Ascending aorta (tissue), 2 donors: ENCODE results near the gene UBAC2. TPM values are rescaled to one million over a fixed set of nuclear protein-coding genes. Genes with fewer than 3 reads are reported as not detected.

Experiments
- DNase-seq, 2 donors: peaks; one replicate each; pipeline ENCODE4 v3.0.0-alpha.2; 2019; ENCODE audit warnings: low spot score in 2 of 2
- H3K27ac ChIP-seq, 2 donors: fragments of 200-600 bp; sonication (generic); one replicate each; pipeline ENCODE4 v1.5.1; 2016 to 2017; ENCODE audit warnings: mild to moderate bottlenecking in 1 of 2
- H3K27me3 ChIP-seq: fragments of 200-600 bp; sonication (generic); one replicate; pipeline ENCODE4 v1.5.1; 2017
- H3K36me3 ChIP-seq, 2 donors: fragments of 200-600 bp; sonication (generic); one replicate each; pipeline ENCODE4 v1.5.1; 2016
- H3K4me1 ChIP-seq, 2 donors: fragments of 200-600 bp; sonication (generic); one replicate each; pipeline ENCODE4 v1.5.1; 2016 to 2017; ENCODE audit warnings: mild to moderate bottlenecking in 1 of 2
- H3K4me3 ChIP-seq, 2 donors: fragments of 200-600 bp; sonication (generic); one replicate each; pipeline ENCODE4 v1.5.1; 2016 to 2017; ENCODE audit warnings: mild to moderate bottlenecking in 1 of 2
- H3K9me3 ChIP-seq, 2 donors: fragments of 200-600 bp; sonication (generic); one replicate each; pipeline ENCODE4 v1.5.1; 2016
- intact Hi-C: fragments of 100-400 bp; cut with DNase I; formaldehyde crosslinking; loops from one replicate; pipeline ENCODE4 v1.15.1; 2023
- total RNA-seq: library from RNA; depleted of rRNA; stranded (reverse); fragments of >200 nt; gene quantifications from one replicate; pipeline ENCODE4 v1.1.0, GENCODE V29; 2016
- TF ChIP-seq, protein P1 (sequence below), 3 experiments: fragments of 200-600 bp in 2 of 3; fragments of 450-650 bp in 1 of 3; sonication (generic) in 2 of 3; IDR thresholded peaks; one replicate each; pipeline ENCODE4 v1.5.1; 2016 to 2019; ENCODE audit warnings: antibody characterized with exemption in 3 of 3, mild to moderate bottlenecking in 1 of 3, moderate library complexity in 1 of 3

Gene UBAC2
- total RNA-seq, 1 donor from 2014 or later = 67.8 TPM

- Histone ChIP-seq H3K27ac (no peak overlapping the region), H3K4me1 (no peaks in the 10 kb centered on the region), H3K4me3 (no peak overlapping the region), H3K27me3 (no peaks in the 10 kb centered on the region), H3K9me3 (no peaks in the 10 kb centered on the region), H3K36me3 (no peaks in the 10 kb centered on the region)
- TF ChIP-seq, protein P1, sequence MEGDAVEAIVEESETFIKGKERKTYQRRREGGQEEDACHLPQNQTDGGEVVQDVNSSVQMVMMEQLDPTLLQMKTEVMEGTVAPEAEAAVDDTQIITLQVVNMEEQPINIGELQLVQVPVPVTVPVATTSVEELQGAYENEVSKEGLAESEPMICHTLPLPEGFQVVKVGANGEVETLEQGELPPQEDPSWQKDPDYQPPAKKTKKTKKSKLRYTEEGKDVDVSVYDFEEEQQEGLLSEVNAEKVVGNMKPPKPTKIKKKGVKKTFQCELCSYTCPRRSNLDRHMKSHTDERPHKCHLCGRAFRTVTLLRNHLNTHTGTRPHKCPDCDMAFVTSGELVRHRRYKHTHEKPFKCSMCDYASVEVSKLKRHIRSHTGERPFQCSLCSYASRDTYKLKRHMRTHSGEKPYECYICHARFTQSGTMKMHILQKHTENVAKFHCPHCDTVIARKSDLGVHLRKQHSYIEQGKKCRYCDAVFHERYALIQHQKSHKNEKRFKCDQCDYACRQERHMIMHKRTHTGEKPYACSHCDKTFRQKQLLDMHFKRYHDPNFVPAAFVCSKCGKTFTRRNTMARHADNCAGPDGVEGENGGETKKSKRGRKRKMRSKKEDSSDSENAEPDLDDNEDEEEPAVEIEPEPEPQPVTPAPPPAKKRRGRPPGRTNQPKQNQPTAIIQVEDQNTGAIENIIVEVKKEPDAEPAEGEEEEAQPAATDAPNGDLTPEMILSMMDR (IDR thresholded peaks at IDR 0.05) = no peak
- DNase-seq = no peak
- intact Hi-C loops = loop anchor here (1.0 kb wide), 1 partner anchor 91 kb away; no protein-coding TSS in a partner anchor
These were observed 66.2 kb downstream of the UBAC2 start for GRCh38 chr13:99266827-99267226.

- Histone ChIP-seq H3K4me1 (no peaks in the 10 kb centered on the region), H3K36me3 (no peaks in the 10 kb centered on the region)
- no peak for DNase-seq
These were observed 67.3 kb downstream of the UBAC2 start for GRCh38 chr13:99267927-99268326.

GRCh38 chr13:99268822-99269221 lies 68.2 kb downstream of the UBAC2 start:
- Histone ChIP-seq H3K27me3 (no peaks in the 10 kb centered on the region), H3K27ac (no peak overlapping the region), H3K4me3 (no peak overlapping the region), H3K4me1 (no peaks in the 10 kb centered on the region), H3K9me3 (no peaks in the 10 kb centered on the region), H3K36me3 (no peaks in the 10 kb centered on the region)
- TF ChIP-seq, protein P1 (IDR thresholded peaks at IDR 0.05) = no peak
- intact Hi-C loops = loop anchor here (2.0 kb wide), 1 partner anchor 168 kb away; no protein-coding TSS in a partner anchor
- no peak for DNase-seq

More at GRCh38 chr13:99267927-99268326, 67.3 kb downstream of the UBAC2 start:
- TF ChIP-seq, protein P1 (IDR thresholded peaks at IDR 0.05) = no peak
- H3K27ac ChIP-seq = no peak overlapping the region
- H3K9me3 ChIP-seq = no peaks in the 10 kb centered on the region
- no peak overlapping the region for H3K4me3 ChIP-seq
- intact Hi-C loops = loop anchor here (2.0 kb wide), 1 partner anchor 169 kb away; no protein-coding TSS in a partner anchor
- no peaks in the 10 kb centered on the region for H3K27me3 ChIP-seq

- Histone ChIP-seq H3K4me3 (no peak overlapping the region), H3K36me3 (no peaks in the 10 kb centered on the region), H3K9me3 (no peaks in the 10 kb centered on the region), H3K27ac (no peak overlapping the region), H3K27me3 (no peaks in the 10 kb centered on the region), H3K4me1 (no peaks in the 10 kb centered on the region)
- TF ChIP-seq, protein P1 (IDR thresholded peaks at IDR 0.05) = peak; percentile 42 to 68 (median 61)
- DNase-seq = no peak
- intact Hi-C loops = loop anchor here (2.0 kb wide), 1 partner anchor 167 kb away; no protein-coding TSS in a partner anchor
These were observed 69.1 kb downstream of the UBAC2 start for GRCh38 chr13:99269627-99270241.

DNA sequence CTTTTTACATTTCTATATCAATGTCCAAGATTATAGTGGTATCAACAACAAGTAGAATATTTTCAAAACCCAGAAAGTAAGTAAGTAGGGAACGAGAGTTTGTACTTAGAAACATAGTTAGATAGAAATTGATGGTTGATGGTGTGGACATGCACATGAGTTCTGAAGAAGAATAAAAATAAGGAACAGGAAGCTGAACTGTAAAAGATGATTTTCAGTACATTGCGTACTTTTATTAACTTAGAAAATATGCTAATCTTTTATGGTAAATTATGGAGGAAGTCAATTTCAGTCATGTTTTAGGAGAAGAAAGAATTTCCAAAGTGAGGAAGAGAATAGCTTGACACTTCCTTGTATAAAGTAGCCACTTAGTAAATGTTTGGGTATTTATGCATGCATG lies 69.9 kb downstream of the UBAC2 start:
- Histone ChIP-seq H3K4me1 (no peaks in the 10 kb centered on the region), H3K36me3 (peaks cover 0 to 4% of the 10 kb centered on the region in 2 donors), H3K9me3 (no peaks in the 10 kb centered on the region), H3K4me3 (no peak overlapping the region), H3K27me3 (no peaks in the 10 kb centered on the region), H3K27ac (no peak overlapping the region)
- intact Hi-C loops = no loop called here
- no peak for DNase-seq
- TF ChIP-seq, protein P1 (IDR thresholded peaks at IDR 0.05) = no peak
